BLaER1 treated with 17β-estradiol and CSF1 and Interleukin-3, amounts not matched to agents 10 nM and 100 nM (cell line): ENCODE measurements around the gene CSF3.

Experiments
- H3K27ac ChIP-seq, 11 experiments: shearing (Covaris generic); formaldehyde crosslinking; 2 replicates each; pipeline ENCODE4 v1.8.1; 2022
- H3K27me3 ChIP-seq, 11 experiments: shearing (Covaris generic); formaldehyde crosslinking; 2 replicates each; pipeline ENCODE4 v1.8.1; 2022
- H3K36me3 ChIP-seq, 11 experiments: shearing (Covaris generic); formaldehyde crosslinking; 2 replicates each; pipeline ENCODE4 v1.8.1; 2022
- H3K4me1 ChIP-seq, 10 experiments: shearing (Covaris generic); formaldehyde crosslinking; 2 replicates each; pipeline ENCODE4 v1.8.1; 2022
- H3K4me2 ChIP-seq, 11 experiments: shearing (Covaris generic); formaldehyde crosslinking; 2 replicates each; pipeline ENCODE4 v1.8.1; 2022
- H3K4me3 ChIP-seq, 10 experiments: shearing (Covaris generic); formaldehyde crosslinking; 2 replicates each; pipeline ENCODE4 v1.8.1; 2022
- H3K9ac ChIP-seq, 11 experiments: shearing (Covaris generic); formaldehyde crosslinking; 2 replicates each; pipeline ENCODE4 v1.8.1; 2022
- H3K9me3 ChIP-seq, 11 experiments: shearing (Covaris generic); formaldehyde crosslinking; replicated peaks in 1 of 11; 2 replicates each; pipeline ENCODE4 v1.8.1; 2022
- H4K20me1 ChIP-seq, 11 experiments: shearing (Covaris generic); formaldehyde crosslinking; 2 replicates each; pipeline ENCODE4 v1.8.1; 2022
- Cebpa-rat ChIP-seq, 11 experiments: shearing (Covaris generic); IDR thresholded peaks; 2 replicates each; pipeline ENCODE4 v1.8.1; 2022

The CSF3 gene

DNA sequence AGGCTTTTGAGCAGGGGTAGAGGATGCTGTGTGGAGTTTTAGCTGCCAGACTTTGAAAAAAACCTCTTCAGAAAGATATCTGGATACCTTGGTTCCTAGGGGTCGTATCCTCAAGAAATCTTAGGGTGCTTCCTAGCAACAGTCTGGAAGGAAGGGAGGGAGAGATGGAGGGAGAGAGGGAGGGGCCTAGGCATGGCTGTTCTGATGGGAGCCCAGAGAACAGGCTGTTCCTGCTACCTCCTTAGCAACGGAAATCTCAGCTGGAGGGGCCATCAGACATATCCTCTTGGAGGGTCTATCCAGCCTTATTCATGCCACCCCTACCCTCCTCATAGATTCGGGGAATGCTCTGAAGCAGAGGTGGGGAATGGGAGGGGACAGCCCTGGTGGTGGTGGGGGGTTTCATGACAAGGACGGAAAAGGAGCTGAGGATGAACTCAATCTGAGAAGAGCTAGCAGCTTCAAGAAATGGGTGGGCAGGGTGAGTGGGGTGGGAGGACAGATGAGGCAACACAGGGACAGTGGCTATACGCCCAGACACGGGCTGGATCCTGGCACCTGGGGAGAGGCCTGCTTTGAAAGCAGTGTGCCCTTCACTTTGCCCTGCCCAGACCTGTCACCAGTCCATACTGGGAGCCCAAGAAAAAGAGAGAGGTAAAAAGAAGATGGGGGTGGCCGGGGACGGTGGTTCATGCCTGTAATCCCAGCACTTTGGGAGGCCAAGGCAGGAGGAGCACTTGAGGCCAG, 44.7 kb downstream of the CSF3 start:
- peaks cover 0 to 8% (median 0%) of the 10 kb centered on the region in 11 experiments; a peak in 1 of 22 replicates for H3K27me3 ChIP-seq
- H3K36me3 ChIP-seq: no peaks in the 10 kb centered on the region
- no peak overlapping the region for H3K9ac ChIP-seq
- peaks cover 0 to 9% (median 0%) of the 10 kb centered on the region in 11 experiments; a peak in 2 of 22 replicates for H4K20me1 ChIP-seq
- no peak overlapping the region for H3K4me3 ChIP-seq
- H3K4me1 ChIP-seq: peaks cover 22 to 38% (median 30%) of the 10 kb centered on the region in 10 experiments
- H3K9me3 ChIP-seq: no peaks in the 10 kb centered on the region
- H3K27ac ChIP-seq: no peak overlapping the region
- TF ChIP-seq Cebpa-rat (IDR thresholded peaks at IDR 0.05): no peak
- H3K4me2 ChIP-seq: no peak overlapping the region

DNA sequence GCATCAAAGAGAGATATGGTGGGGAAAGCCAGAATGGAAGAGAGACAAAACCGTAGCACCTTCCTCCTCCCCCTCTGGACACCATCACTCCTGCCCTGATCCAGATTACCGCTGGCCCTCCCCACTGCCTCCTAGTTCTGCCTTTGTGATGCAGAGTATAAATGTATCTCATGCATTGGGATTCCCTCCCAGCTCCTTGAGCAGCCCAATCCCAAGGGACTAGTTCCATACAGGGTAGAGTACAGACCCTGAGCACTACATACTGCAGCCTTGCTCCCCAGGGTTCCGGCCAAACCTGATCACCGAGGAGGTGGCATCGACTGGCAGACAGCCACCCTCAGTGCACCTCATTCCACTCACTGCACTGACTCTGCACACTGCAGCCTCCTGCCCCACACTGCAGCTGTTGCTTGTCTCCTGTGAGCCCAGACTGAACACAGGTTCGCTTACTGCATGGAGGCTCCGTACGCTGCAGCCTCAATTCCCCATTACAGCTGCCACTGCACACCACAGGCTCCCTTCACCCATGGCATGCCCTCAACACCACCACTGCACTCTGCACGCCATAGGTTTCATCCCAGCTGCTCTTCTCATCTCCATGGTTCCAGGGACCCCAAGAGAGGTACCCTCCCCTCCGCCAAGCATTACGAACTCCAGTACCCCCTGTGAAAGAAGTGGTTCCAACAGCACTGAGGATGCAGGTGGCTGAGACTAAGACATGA, 45.8 kb downstream of the CSF3 start:
- no peak overlapping the region for H3K4me3 ChIP-seq
- H3K27ac ChIP-seq: no peak overlapping the region

DNA sequence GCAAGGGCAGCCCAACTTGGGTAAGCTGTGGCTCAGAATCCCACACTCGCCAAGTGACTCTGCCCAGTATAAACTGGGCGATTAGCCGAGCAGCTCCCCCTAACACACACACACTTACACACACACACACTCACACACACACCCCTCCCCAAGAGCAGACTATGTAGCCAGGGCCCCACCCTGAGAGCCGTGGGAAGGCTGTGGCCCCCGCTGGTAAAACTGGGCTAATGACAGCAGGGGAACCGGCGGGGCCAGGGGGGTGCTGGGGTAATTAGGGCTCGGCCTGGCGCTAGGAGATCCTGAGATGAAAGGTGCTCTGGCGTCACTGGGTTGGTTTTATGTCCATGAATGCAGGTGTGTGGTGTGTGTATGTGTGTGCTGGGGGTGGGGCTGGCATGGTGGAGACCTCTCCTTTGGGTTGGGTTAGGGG, 46.4 kb downstream of the CSF3 start:
- Histone ChIP-seq H3K4me1 (peaks cover 39 to 55% (median 47%) of the 10 kb centered on the region in 10 experiments), H3K9ac (no peak overlapping the region), H3K9me3 (no peaks in the 10 kb centered on the region), H3K27ac (no peak overlapping the region), H3K27me3 (peaks cover 0 to 8% (median 0%) of the 10 kb centered on the region in 11 experiments; a peak in 1 of 22 replicates), H3K4me2 (peak overlapping the region; percentile 61 to 92 (median 85); a peak in 19 of 22 replicates), H4K20me1 (peaks cover 0 to 9% (median 0%) of the 10 kb centered on the region in 11 experiments; a peak in 2 of 22 replicates), H3K36me3 (no peaks in the 10 kb centered on the region), H3K4me3 (no peak overlapping the region)
- TF ChIP-seq Cebpa-rat (IDR thresholded peaks at IDR 0.05): no peak

More for the DNA sequence above, 45.8 kb downstream of the CSF3 start:
- Histone ChIP-seq H3K9me3 (no peaks in the 10 kb centered on the region), H3K4me2 (peak overlapping the region in 6 of 11 experiments; percentile 2 to 92 (median 86); a peak in 3 of 22 replicates), H4K20me1 (peaks cover 0 to 9% (median 0%) of the 10 kb centered on the region in 11 experiments; a peak in 2 of 22 replicates), H3K36me3 (no peaks in the 10 kb centered on the region), H3K27me3 (peaks cover 0 to 8% (median 0%) of the 10 kb centered on the region in 11 experiments; a peak in 1 of 22 replicates), H3K9ac (0 out of 22 replicates have a peak overlapping the region, but pooled peaks of 1 of the 11 experiments have one; percentile 9), H3K4me1 (peaks cover 33 to 49% (median 41%) of the 10 kb centered on the region in 10 experiments)
- no peak for TF ChIP-seq Cebpa-rat (IDR thresholded peaks at IDR 0.05)

DNA sequence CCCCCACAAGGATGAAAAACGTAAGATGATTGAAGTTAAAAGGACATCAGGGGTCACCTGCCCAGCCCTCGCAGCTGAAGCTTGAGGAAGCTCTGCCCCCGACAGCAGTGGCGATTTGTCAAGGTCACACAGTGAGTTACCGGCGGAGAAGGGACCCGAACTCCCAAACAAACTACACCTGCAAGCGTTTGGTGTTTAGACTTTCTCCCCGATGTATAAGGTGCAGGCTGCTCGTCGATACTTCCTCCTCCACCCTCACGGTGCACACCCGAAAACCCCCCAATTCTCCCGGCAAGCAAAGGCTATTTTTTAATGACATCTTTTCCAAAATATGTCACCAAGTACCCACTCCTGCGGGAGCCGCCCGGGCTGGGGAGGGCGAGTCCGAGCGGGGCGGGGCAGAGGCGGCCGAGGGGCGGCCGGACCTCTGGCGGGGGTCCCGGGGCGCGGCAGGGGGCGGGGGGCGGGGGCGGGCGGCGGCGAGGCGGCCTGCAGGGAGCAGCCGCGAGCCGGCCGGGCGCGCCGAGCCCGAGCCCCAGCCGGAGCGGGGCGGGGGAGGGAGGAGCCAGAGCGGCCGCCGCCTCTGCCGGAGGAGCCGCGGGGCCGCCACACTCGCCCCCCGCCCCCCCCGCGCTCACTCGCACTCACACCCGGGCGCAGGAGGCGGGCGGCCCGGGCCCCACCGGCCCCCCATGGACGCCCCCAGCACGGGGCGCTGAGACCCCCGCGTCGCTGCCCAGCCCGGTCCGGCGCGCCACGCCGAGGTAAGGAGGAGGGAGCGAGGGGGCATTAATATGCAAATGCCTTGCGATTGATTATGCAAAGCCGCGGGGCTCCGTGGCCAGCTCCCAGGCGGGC, 47.3 kb downstream of the CSF3 start, which contains the start of gene THRA:
Gene THRA, plus strand, starts transcription at position 637 of the 858 bp plus-strand sequence. CDS start 11,524 bp downstream, outside the sequence.
- H3K4me1 ChIP-seq: peaks cover 48 to 64% (median 56%) of the 10 kb centered on the region in 10 experiments

DNA sequence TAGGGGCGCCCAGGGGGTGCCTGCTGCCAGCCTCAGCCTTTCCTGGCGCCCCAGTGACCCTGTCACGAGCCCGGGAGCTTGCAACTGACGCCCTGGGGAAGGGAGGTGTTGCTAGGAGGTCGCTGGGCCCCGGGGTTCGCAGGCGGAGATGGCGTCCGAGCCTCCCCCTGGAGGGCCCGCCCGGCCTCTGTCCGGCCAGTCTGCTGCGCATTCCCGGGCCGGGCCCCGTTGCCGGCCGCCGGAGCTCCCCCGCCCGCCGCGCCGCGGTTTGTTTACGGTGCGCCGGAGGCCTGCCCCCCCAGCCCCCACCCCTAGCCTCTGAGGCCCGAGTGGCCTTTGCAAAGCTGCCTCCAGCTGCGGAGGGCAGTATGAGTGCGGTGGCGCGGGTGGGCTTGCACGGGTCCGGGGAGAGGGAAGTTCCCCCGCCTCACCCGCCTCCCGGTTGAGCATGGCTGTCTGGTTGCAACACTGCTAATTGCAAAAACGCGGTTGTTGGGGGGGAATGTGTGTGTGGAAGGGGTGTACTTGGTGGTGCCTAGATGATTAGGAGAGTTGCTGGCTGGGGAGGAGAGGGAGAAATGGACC, 48.0 kb downstream of the CSF3 start:
- Histone ChIP-seq H4K20me1 (peaks cover 0 to 9% (median 0%) of the 10 kb centered on the region in 11 experiments; a peak in 2 of 22 replicates), H3K4me3 (peak overlapping the region; percentile 85 to 100 (median 97)), H3K4me1 (peaks cover 50 to 65% (median 60%) of the 10 kb centered on the region in 10 experiments), H3K27ac (peak overlapping the region; percentile 78 to 95 (median 90)), H3K4me2 (peak overlapping the region; percentile 90 to 99 (median 96)), H3K9ac (peak overlapping the region; percentile 85 to 95 (median 92)), H3K36me3 (no peaks in the 10 kb centered on the region), H3K9me3 (no peaks in the 10 kb centered on the region), H3K27me3 (peaks cover 0 to 8% (median 0%) of the 10 kb centered on the region in 11 experiments; a peak in 1 of 22 replicates)
- TF ChIP-seq Cebpa-rat (IDR thresholded peaks at IDR 0.05): peak in 3 of 11 experiments; percentile 22 to 69 (median 59); a peak in 2 of 22 replicates

More for the DNA sequence above, 47.3 kb downstream of the CSF3 start, which contains the start of gene THRA:
- H3K36me3 ChIP-seq: no peaks in the 10 kb centered on the region
- H3K4me3 ChIP-seq: peak within 1 kb of the TSS; percentile 85 to 100 (median 97)
- peak within 1 kb of the TSS; percentile 85 to 95 (median 92) for H3K9ac ChIP-seq
- H3K4me2 ChIP-seq: peak within 1 kb of the TSS; percentile 90 to 99 (median 96)
- no peaks in the 10 kb centered on the region for H3K9me3 ChIP-seq
- H3K27ac ChIP-seq: peak within 1 kb of the TSS; percentile 78 to 95 (median 90)
- no peak for TF ChIP-seq Cebpa-rat (IDR thresholded peaks at IDR 0.05)
- peaks cover 0 to 8% (median 0%) of the 10 kb centered on the region in 11 experiments; a peak in 1 of 22 replicates for H3K27me3 ChIP-seq
- peaks cover 0 to 9% (median 0%) of the 10 kb centered on the region in 11 experiments; a peak in 2 of 22 replicates for H4K20me1 ChIP-seq

DNA sequence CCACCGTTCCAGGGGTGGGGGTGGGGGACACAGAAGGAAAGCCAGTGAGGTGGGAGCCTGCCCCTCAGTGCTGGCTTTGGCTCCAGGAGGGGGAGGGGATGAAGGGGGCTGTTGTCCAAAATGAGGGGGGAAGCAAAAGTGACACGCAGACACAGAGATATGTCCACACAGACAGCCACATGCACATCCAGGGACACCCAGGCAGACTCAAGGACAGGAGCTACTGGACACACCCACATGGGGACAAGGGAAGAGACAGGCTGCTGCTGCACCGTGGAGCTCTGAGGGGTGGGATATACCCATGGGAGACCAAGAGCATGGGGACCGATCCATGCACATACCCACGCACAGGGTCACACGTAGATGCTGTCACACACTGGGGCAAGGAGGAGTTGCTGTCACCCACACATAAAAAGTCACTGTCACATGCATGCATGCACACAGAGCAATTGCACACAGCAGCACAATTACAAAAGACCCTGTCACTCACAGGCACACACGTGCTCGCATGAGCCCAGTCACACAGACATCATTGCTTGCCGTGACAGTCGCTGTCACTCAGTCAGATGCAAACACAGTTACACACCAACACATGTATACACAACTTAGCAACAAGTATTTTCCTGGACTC, 48.8 kb downstream of the CSF3 start:
- Histone ChIP-seq H3K4me2 (peak overlapping the region; percentile 90 to 99 (median 96)), H3K27ac (peak overlapping the region in 10 of 11 experiments; percentile 82 to 95 (median 91); a peak in 21 of 22 replicates), H3K4me3 (peak overlapping the region; percentile 85 to 100 (median 97)), H3K27me3 (peaks cover 0 to 8% (median 0%) of the 10 kb centered on the region in 11 experiments; a peak in 1 of 22 replicates), H3K36me3 (no peaks in the 10 kb centered on the region), H3K4me1 (peaks cover 50 to 70% (median 66%) of the 10 kb centered on the region in 10 experiments), H3K9me3 (no peaks in the 10 kb centered on the region), H3K9ac (peak overlapping the region; percentile 85 to 95 (median 92)), H4K20me1 (peaks cover 0 to 9% (median 0%) of the 10 kb centered on the region in 11 experiments; a peak in 2 of 22 replicates)
- peak in 1 of 11 experiments; percentile 57; a peak in 1 of 22 replicates for TF ChIP-seq Cebpa-rat (IDR thresholded peaks at IDR 0.05)
